ENCODE data around the gene TMX4. TPM values are rescaled to one million over a fixed set of nuclear protein-coding genes. Genes with fewer than 3 reads are reported as not detected.

TMX4 gene
- total and polyA plus RNA-seq, 2 experiments from 2014 or later = 2.5 to 7.5 TPM

DNA sequence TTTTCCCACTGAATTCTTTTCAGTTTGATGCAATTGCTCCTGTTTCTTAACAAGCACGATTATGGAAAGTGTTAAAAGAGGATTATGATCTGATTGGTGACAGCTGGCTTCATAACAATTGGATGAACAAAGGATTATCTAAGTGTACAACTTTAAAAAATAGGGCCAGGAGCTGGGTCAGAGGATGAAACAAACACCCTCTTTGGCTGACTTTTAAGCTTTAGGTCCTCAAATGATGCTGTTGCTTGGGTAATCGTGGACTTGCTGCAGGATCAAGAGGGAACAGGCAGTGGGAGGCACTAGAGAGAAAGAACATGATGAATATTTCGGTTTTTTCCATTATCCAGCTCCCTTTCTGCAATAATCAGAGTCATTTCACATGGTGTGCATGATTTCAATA is 35.5 kb upstream of the TMX4 start (continued):
- TF ChIP-seq, protein P1, sequence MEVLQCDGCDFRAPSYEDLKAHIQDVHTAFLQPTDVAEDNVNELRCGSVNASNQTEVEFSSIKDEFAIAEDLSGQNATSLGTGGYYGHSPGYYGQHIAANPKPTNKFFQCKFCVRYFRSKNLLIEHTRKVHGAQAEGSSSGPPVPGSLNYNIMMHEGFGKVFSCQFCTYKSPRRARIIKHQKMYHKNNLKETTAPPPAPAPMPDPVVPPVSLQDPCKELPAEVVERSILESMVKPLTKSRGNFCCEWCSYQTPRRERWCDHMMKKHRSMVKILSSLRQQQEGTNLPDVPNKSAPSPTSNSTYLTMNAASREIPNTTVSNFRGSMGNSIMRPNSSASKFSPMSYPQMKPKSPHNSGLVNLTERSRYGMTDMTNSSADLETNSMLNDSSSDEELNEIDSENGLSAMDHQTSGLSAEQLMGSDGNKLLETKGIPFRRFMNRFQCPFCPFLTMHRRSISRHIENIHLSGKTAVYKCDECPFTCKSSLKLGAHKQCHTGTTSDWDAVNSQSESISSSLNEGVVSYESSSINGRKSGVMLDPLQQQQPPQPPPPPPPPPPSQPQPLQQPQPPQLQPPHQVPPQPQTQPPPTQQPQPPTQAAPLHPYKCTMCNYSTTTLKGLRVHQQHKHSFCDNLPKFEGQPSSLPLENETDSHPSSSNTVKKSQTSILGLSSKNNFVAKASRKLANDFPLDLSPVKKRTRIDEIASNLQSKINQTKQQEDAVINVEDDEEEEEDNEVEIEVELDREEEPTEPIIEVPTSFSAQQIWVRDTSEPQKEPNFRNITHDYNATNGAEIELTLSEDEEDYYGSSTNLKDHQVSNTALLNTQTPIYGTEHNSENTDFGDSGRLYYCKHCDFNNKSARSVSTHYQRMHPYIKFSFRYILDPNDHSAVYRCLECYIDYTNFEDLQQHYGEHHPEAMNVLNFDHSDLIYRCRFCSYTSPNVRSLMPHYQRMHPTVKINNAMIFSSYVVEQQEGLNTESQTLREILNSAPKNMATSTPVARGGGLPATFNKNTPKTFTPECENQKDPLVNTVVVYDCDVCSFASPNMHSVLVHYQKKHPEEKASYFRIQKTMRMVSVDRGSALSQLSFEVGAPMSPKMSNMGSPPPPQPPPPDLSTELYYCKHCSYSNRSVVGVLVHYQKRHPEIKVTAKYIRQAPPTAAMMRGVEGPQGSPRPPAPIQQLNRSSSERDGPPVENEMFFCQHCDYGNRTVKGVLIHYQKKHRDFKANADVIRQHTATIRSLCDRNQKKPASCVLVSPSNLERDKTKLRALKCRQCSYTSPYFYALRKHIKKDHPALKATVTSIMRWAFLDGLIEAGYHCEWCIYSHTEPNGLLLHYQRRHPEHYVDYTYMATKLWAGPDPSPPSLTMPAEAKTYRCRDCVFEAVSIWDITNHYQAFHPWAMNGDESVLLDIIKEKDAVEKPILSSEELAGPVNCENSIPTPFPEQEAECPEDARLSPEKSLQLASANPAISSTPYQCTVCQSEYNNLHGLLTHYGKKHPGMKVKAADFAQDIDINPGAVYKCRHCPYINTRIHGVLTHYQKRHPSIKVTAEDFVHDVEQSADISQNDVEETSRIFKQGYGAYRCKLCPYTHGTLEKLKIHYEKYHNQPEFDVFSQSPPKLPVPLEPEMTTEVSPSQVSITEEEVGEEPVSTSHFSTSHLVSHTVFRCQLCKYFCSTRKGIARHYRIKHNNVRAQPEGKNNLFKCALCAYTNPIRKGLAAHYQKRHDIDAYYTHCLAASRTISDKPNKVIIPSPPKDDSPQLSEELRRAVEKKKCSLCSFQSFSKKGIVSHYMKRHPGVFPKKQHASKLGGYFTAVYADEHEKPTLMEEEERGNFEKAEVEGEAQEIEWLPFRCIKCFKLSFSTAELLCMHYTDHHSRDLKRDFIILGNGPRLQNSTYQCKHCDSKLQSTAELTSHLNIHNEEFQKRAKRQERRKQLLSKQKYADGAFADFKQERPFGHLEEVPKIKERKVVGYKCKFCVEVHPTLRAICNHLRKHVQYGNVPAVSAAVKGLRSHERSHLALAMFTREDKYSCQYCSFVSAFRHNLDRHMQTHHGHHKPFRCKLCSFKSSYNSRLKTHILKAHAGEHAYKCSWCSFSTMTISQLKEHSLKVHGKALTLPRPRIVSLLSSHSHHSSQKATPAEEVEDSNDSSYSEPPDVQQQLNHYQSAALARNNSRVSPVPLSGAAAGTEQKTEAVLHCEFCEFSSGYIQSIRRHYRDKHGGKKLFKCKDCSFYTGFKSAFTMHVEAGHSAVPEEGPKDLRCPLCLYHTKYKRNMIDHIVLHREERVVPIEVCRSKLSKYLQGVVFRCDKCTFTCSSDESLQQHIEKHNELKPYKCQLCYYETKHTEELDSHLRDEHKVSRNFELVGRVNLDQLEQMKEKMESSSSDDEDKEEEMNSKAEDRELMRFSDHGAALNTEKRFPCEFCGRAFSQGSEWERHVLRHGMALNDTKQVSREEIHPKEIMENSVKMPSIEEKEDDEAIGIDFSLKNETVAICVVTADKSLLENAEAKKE (CRISPR knock-in tag; IDR thresholded peaks at IDR 0.05) = no peak
- TF ChIP-seq EZH2phosphoT487 (IDR thresholded peaks at IDR 0.05; ENCODE audit: unreplicated experiment) (no peak), ZNF114 (CRISPR knock-in tag; IDR thresholded peaks at IDR 0.05) (no peak), POLR2AphosphoS5 (IDR thresholded peaks at IDR 0.05; ENCODE audit: low read depth) (no peak)

DNA sequence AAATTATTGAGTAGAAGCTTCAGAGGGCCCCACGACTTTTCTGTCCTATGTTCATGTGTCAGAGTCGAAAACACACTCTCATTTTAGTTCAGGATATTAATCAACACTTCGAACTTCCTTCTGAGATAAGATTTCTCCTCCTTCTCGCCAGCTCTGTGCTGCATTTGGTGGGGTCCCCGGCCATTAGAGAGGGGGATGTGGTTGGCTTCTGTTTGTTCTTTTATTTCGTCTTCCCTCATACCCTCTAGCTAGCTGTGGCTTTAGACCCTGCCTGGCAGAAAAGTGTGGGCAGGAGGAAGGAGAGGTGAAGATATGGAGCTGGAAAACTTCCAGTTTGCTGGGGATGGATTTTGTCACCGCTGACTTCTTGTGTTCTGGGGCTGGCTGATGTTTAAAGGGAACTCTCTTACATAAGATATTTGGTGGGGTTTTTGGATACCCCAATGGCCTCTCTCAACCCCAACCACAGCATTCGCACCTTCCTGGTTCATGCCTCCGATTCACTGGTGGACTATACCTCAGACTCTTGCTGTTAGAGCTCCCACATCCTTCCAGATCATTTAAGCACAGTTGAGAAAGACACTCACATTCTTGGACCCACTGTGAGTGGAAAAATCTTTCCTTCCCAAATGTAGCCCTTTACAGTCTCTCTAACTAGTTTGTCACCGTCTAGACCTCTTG is 30.7 kb upstream of the TMX4 start:
- Mint-ChIP-seq H3K27ac (no peak overlapping the region), H3K4me3 (no peak overlapping the region), H3K9me3 (no peaks in the 10 kb centered on the region), H3K36me3 (ENCODE audit: low read depth) (no peaks in the 10 kb centered on the region), H3K4me1 (no peaks in the 10 kb centered on the region; the same call in 2 of the 3 replicates), H3K27me3 (ENCODE audit: insufficient read depth, low read depth, poor library complexity) (no peaks in the 10 kb centered on the region)
- no peaks in the 10 kb centered on the region for H3K27me3 ChIP-seq (ENCODE audit: insufficient read depth)
- no peaks in the 10 kb centered on the region for H3F3A ChIP-seq (replicated peaks; ENCODE audit: low read depth)
- H4K20me1 ChIP-seq (replicated peaks; ENCODE audit: insufficient read depth) = no peaks in the 10 kb centered on the region
- H3K36me3 ChIP-seq (ENCODE audit: insufficient read depth) = no peaks in the 10 kb centered on the region
- no peaks in the 10 kb centered on the region for H3K4me1 ChIP-seq (ENCODE audit: insufficient read depth)
- H3K9me2 ChIP-seq (ENCODE audit: insufficient read depth) = no peaks in the 10 kb centered on the region
- ATAC-seq (no peak), DNase-seq (ENCODE audit: low spot score) (no peak)
- H3K27ac ChIP-seq (ENCODE audit: low read depth) = no peak overlapping the region
- H3K79me2 ChIP-seq (replicated peaks; ENCODE audit: insufficient read depth) = no peaks in the 10 kb centered on the region
- H2AFZ ChIP-seq = no peak overlapping the region
- no peak overlapping the region for H3K4me3 ChIP-seq
- H3K4me2 ChIP-seq = no peak overlapping the region
- TF ChIP-seq POLR2AphosphoS5 (IDR thresholded peaks at IDR 0.05; ENCODE audit: low read depth) (no peak), STAT1 (IDR thresholded peaks at IDR 0.05; ENCODE audit: unreplicated experiment) (no peak), JUNB (IDR thresholded peaks at IDR 0.05; ENCODE audit: unreplicated experiment) (no peak), ZNF331 (CRISPR knock-in tag; IDR thresholded peaks at IDR 0.05; ENCODE audit: low read depth) (no peak), EZH2phosphoT487 (IDR thresholded peaks at IDR 0.05; ENCODE audit: unreplicated experiment) (no peak), NANOG (IDR thresholded peaks at IDR 0.05; ENCODE audit: borderline replicate concordance) (no peak), CREB1 (CRISPR knock-in tag; IDR thresholded peaks at IDR 0.05; ENCODE audit: low read depth) (no peak)
- TF ChIP-seq, protein P2, sequence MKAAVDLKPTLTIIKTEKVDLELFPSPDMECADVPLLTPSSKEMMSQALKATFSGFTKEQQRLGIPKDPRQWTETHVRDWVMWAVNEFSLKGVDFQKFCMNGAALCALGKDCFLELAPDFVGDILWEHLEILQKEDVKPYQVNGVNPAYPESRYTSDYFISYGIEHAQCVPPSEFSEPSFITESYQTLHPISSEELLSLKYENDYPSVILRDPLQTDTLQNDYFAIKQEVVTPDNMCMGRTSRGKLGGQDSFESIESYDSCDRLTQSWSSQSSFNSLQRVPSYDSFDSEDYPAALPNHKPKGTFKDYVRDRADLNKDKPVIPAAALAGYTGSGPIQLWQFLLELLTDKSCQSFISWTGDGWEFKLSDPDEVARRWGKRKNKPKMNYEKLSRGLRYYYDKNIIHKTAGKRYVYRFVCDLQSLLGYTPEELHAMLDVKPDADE (IDR thresholded peaks at IDR 0.05) = no peak

All from GM23338 (cell line).